Upper lobe of left lung (tissue), 6 donors: ENCODE results near the gene GRHL1. TPM values are rescaled to one million over a fixed set of nuclear protein-coding genes. Genes with fewer than 3 reads are reported as not detected.

Experiments
- ATAC-seq, 2 donors: fragments of 200-7000 bp; cut with Tn5 transposase; one replicate each; pipeline ENCODE4 v1.9.1; 2022; ENCODE audit warnings: mild to moderate bottlenecking in 2 of 2, moderate library complexity in 2 of 2; ENCODE audit not compliant: low FRiP score in 2 of 2
- DNase-seq, 2 donors: peaks; one replicate each; pipeline ENCODE4 v3.0.0-alpha.2; 2019 to 2020
- H3K27ac ChIP-seq, 4 donors: fragments of 200-600 bp; sonication (generic); one replicate each; pipeline ENCODE4 v1.5.1; 2016 to 2019
- H3K27me3 ChIP-seq, 4 donors: fragments of 200-600 bp; sonication (generic); one replicate each; pipeline ENCODE4 v1.5.1; 2017 to 2019
- H3K36me3 ChIP-seq, 4 donors: fragments of 200-600 bp; sonication (generic); one replicate each; pipeline ENCODE4 v1.5.1; 2016 to 2019
- H3K4me1 ChIP-seq, 4 donors: fragments of 200-600 bp; sonication (generic); one replicate each; pipeline ENCODE4 v1.5.1; 2018 to 2019
- H3K4me3 ChIP-seq, 4 donors: fragments of 200-600 bp; sonication (generic); one replicate each; pipeline ENCODE4 v1.5.1; 2017 to 2019; ENCODE audit warnings: mild to moderate bottlenecking in 2 of 4, moderate library complexity in 1 of 4
- H3K9me3 ChIP-seq, 4 donors: fragments of 200-600 bp; sonication (generic); one replicate each; pipeline ENCODE4 v1.5.1; 2018 to 2019
- EP300 ChIP-seq, 4 donors: sonication (generic); formaldehyde crosslinking; IDR thresholded peaks; one replicate each; pipeline ENCODE4 v1.5.1; 2017; ENCODE audit warnings: antibody characterized with exemption in 4 of 4, control low read depth in 2 of 4
- POLR2A ChIP-seq, 4 donors: fragments of 450-650 bp; IDR thresholded peaks; one replicate each; pipeline ENCODE4 v1.5.1; 2016 to 2017; ENCODE audit warnings: antibody characterized with exemption in 4 of 4, mild to moderate bottlenecking in 2 of 4
- POLR2AphosphoS5 ChIP-seq, 2 donors: sonication (generic); formaldehyde crosslinking; IDR thresholded peaks; one replicate each; pipeline ENCODE4 v1.5.1; 2017; ENCODE audit warnings: antibody characterized with exemption in 2 of 2
- WGBS, 2 donors: methylation state at CpG; one replicate each; pipeline ENCODE4 v1.1.5; 2017 to 2018; 5-methylcytosine and 5-hydroxymethylcytosine counted together
- total RNA-seq, 6 donors: library from RNA; depleted of rRNA in 4 of 6; stranded (reverse); fragments of >200 nt in 4 of 6; gene quantifications; one replicate each; pipeline versions ENCODE4 v1.1.0 to v1.2.1, GENCODE V29; 2016 to 2021
- TF ChIP-seq, protein P1 (sequence below), 6 experiments: fragments of 450-650 bp in 4 of 6; fragments of 200-600 bp in 2 of 6; sonication (generic) in 2 of 6; IDR thresholded peaks; one replicate each; pipeline ENCODE4 v1.5.1; 2016 to 2019; ENCODE audit warnings: antibody characterized with exemption in 6 of 6
- donor health status: DM: no; HTN: no; CAD: no; lungs with moderate emphysema.
- donor health status: DM: no; HTN: yes; CAD: no; lungs with severe emphysema.

The GRHL1 gene
- total RNA-seq, 6 donors from 2014 or later: 4.3 to 18.0 (median 10.1) TPM

DNA sequence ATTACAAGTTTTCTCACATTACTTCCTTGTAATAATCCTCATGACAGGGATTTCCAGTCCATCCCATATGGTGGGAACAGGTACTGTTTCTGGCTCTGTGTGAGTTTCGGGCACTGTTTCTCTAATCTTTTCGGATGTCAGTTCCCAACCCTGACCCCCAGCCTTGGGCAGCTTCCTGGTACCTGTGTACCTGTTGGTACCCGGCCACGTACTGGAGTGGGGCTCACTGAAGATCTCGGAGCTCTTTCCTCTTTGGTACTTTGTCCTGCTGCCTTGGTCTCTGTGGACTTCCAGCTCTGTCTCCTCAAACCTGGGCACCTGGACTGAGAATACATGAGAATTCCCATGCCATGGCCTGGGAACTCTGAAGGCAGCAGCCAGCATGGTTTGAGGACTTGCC, 36.8 kb downstream of the GRHL1 start:
- no peaks in the 10 kb centered on the region for H3K9me3 ChIP-seq
- H3K27me3 ChIP-seq: no peaks in the 10 kb centered on the region
- WGBS, 2 donors: 95 to 99% methylated on average over 5 of the region's 5 CpGs
- ATAC-seq: no peak
- H3K27ac ChIP-seq: no peak overlapping the region
- no peak for DNase-seq
- peaks cover 19 to 32% (median 21%) of the 10 kb centered on the region in 4 donors for H3K4me1 ChIP-seq
- no peaks in the 10 kb centered on the region for H3K36me3 ChIP-seq
- no peak for TF ChIP-seq EP300 (IDR thresholded peaks at IDR 0.05)
- TF ChIP-seq, protein P1, sequence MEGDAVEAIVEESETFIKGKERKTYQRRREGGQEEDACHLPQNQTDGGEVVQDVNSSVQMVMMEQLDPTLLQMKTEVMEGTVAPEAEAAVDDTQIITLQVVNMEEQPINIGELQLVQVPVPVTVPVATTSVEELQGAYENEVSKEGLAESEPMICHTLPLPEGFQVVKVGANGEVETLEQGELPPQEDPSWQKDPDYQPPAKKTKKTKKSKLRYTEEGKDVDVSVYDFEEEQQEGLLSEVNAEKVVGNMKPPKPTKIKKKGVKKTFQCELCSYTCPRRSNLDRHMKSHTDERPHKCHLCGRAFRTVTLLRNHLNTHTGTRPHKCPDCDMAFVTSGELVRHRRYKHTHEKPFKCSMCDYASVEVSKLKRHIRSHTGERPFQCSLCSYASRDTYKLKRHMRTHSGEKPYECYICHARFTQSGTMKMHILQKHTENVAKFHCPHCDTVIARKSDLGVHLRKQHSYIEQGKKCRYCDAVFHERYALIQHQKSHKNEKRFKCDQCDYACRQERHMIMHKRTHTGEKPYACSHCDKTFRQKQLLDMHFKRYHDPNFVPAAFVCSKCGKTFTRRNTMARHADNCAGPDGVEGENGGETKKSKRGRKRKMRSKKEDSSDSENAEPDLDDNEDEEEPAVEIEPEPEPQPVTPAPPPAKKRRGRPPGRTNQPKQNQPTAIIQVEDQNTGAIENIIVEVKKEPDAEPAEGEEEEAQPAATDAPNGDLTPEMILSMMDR (IDR thresholded peaks at IDR 0.05): no peak
- TF ChIP-seq POLR2AphosphoS5 (IDR thresholded peaks at IDR 0.05): no peak
- TF ChIP-seq POLR2A (IDR thresholded peaks at IDR 0.05): no peak
- H3K4me3 ChIP-seq: no peak overlapping the region

DNA sequence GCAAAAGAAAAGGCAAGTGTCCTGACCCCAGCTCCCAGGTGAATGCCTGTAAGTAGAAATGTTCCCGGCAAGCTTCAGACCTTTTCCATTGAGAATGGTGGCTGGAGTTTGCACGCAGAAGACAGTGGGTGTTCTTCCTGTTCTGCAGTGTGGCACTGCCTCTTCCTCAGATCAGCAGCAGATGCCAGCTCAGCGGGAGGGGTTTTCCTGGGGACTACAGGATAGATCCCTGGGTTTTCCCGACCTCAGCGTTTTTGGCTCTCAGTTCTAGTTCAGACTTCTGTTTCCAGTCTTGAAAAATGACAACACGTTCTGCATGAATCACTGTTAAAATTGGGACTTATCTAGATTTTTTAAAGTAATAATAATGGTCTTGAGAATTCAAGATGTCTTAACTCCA, 39.2 kb downstream of the GRHL1 start:
- WGBS, 2 donors: 47 to 54% methylated on average over 6 of the region's 6 CpGs
- TF ChIP-seq EP300 (IDR thresholded peaks at IDR 0.05) (no peak), POLR2A (IDR thresholded peaks at IDR 0.05) (no peak), POLR2AphosphoS5 (IDR thresholded peaks at IDR 0.05) (peak; percentile 28 to 41)
- TF ChIP-seq, protein P1 (IDR thresholded peaks at IDR 0.05): no peak
- peak in 1 of 2 donors; percentile 81 for ATAC-seq
- H3K36me3 ChIP-seq: no peaks in the 10 kb centered on the region
- peak overlapping the region in 3 of 4 donors; percentile 30 to 56 (median 52) for H3K27ac ChIP-seq
- no peaks in the 10 kb centered on the region for H3K27me3 ChIP-seq
- peak in 1 of 2 donors; percentile 65 for DNase-seq
- H3K4me1 ChIP-seq: peaks cover 8 to 26% (median 12%) of the 10 kb centered on the region in 4 donors
- no peaks in the 10 kb centered on the region for H3K9me3 ChIP-seq
- H3K4me3 ChIP-seq: no peak overlapping the region

DNA sequence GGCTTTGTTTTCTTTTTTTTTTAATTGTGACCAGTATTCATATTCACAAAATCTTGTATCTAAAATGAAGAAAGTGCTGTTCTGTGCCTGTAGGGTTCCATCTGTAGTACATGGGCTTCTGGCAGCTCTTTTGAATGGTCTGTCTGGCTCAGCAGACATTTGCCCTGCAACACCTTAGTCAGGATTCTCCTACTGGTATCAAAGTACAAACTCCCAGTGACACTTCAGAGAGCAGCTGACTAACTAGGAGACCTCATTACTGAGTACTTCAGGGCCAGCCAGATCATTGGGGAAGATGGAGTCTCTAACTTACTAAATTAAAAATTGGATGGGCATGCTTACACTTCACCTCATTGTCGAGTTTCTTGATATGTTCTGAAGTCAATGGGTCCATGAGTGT, 39.7 kb downstream of the GRHL1 start:
- WGBS, 2 donors: 76 to 81% methylated on average over 1 of the region's 1 CpG
- H3K36me3 ChIP-seq: no peaks in the 10 kb centered on the region
- ATAC-seq: no peak
- peak overlapping the region in 2 of 4 donors; percentile 52 to 56 for H3K27ac ChIP-seq
- no peaks in the 10 kb centered on the region for H3K27me3 ChIP-seq
- H3K9me3 ChIP-seq: no peaks in the 10 kb centered on the region
- no peak for TF ChIP-seq POLR2A (IDR thresholded peaks at IDR 0.05)
- no peak for TF ChIP-seq POLR2AphosphoS5 (IDR thresholded peaks at IDR 0.05)
- TF ChIP-seq, protein P1 (IDR thresholded peaks at IDR 0.05): no peak
- TF ChIP-seq EP300 (IDR thresholded peaks at IDR 0.05): no peak
- DNase-seq: no peak
- no peak overlapping the region for H3K4me3 ChIP-seq
- peaks cover 8 to 26% (median 12%) of the 10 kb centered on the region in 4 donors for H3K4me1 ChIP-seq

DNA sequence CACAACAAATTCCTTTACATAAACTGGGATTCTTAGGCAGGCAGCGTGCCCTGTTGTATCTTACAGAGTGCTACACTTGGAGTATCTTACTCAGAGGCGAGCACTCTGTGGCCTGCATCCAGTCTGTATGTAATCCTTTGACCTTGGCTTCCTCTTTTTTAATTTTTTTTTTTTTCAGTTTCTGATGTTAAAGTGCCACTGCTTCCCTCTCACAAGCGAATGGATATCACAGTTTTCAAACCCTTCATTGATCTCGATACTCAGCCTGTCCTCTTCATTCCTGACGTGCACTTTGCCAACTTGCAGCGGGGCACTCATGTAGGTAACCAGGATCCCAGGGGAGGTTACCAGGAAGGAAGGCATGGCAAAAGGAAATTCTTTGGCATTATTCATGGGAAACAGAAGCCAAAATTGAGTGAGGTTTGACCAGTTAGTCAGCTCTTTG, 40.4 kb downstream of the GRHL1 start:
- no peak for DNase-seq
- Histone ChIP-seq H3K4me3 (no peak overlapping the region), H3K27me3 (no peaks in the 10 kb centered on the region)

More for the DNA sequence above, 40.4 kb downstream of the GRHL1 start:
- Histone ChIP-seq H3K27ac (no peak overlapping the region), H3K9me3 (no peaks in the 10 kb centered on the region), H3K36me3 (peaks cover 0 to 6% (median 0%) of the 10 kb centered on the region in 4 donors), H3K4me1 (peaks cover 8 to 26% (median 12%) of the 10 kb centered on the region in 4 donors)
- TF ChIP-seq POLR2AphosphoS5 (IDR thresholded peaks at IDR 0.05) (no peak), POLR2A (IDR thresholded peaks at IDR 0.05) (no peak), EP300 (IDR thresholded peaks at IDR 0.05) (no peak)
- TF ChIP-seq, protein P1 (IDR thresholded peaks at IDR 0.05): no peak
- peak in 1 of 2 donors; percentile 69 for ATAC-seq
- WGBS, 2 donors: 56 to 75% methylated on average over 6 of the region's 6 CpGs
